ENCODE data around the gene DUSP8.

DNA sequence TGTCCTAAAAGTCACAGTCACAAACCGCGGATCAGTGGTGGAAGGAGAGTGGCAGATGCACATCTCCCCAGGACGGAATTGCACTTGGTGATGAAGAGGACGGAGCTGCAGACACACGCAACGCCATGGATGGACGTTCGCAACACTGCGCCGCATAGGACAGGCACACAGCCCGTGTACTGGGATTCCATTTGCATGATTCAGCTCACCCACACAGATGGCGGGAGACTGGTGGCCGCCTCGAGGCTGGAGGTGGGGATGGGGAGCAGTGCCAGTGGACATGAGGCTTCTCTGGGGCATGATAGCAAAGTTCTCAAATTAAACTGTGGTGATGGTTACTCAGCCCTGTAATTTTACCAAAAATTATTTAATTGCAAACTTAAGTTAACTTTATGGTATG lies 37.4 kb downstream of the DUSP8 start:
- TF ChIP-seq, protein P1, sequence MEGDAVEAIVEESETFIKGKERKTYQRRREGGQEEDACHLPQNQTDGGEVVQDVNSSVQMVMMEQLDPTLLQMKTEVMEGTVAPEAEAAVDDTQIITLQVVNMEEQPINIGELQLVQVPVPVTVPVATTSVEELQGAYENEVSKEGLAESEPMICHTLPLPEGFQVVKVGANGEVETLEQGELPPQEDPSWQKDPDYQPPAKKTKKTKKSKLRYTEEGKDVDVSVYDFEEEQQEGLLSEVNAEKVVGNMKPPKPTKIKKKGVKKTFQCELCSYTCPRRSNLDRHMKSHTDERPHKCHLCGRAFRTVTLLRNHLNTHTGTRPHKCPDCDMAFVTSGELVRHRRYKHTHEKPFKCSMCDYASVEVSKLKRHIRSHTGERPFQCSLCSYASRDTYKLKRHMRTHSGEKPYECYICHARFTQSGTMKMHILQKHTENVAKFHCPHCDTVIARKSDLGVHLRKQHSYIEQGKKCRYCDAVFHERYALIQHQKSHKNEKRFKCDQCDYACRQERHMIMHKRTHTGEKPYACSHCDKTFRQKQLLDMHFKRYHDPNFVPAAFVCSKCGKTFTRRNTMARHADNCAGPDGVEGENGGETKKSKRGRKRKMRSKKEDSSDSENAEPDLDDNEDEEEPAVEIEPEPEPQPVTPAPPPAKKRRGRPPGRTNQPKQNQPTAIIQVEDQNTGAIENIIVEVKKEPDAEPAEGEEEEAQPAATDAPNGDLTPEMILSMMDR (IDR thresholded peaks at IDR 0.05 in 2 of 3, conservative IDR thresholded peaks at IDR 0.05 in 1 of 3; ENCODE audit: borderline replicate concordance in 1 of 3, insufficient read depth in 1 of 3, low read depth in 2 of 3, low read length in 2 of 3): no peak
- TF ChIP-seq POLR2AphosphoS5 (IDR thresholded peaks at IDR 0.05; ENCODE audit: low read depth, low read length): no peak
- no peak for TF ChIP-seq SRF (IDR thresholded peaks at IDR 0.05; ENCODE audit: low read depth)
- TF ChIP-seq EGR1 (IDR thresholded peaks at IDR 0.05; ENCODE audit: low read depth): no peak
- TF ChIP-seq YY1 (IDR thresholded peaks at IDR 0.05; ENCODE audit: extremely low read depth, insufficient replicate concordance, low read depth, low read length): no peak
- no peak for TF ChIP-seq EZH2phosphoT487 (IDR thresholded peaks at IDR 0.05; ENCODE audit: borderline replicate concordance)

Measured in HCT116 (cell line).